GM12892 (cell line): ENCODE measurements around the gene ROR1.

Experiments used
- POLR2AphosphoS5 ChIP-seq: IDR thresholded peaks from 2 replicates; pipeline ENCODE4 v1.6.1; 2011; ENCODE audit warnings: low read depth, low read length, control low read depth
- TAF1 ChIP-seq: IDR thresholded peaks from 2 replicates; pipeline ENCODE4 v1.6.1; 2011; ENCODE audit warnings: low read depth, mild to moderate bottlenecking, control low read depth, low read length, borderline replicate concordance

- TF ChIP-seq TAF1 (no peak), POLR2AphosphoS5 (no peak)
Observed at GRCh38 chr1:63943393-63943792, 169.6 kb downstream of the ROR1 start.
